Stimulated activated CD8-positive, alpha-beta memory T cell treated with anti-CD3 and anti-CD28 coated beads, Interleukin-2, amount 100 ng/mL, for 1 hour (primary cell): Measurements from ENCODE around the gene AP3D1.
A peak's percentile ranks its signal among the peaks of the same experiment; 100 is the strongest.

ENCODE experiments used
- DNase-seq, 2 donors: peaks; one replicate each; pipeline ENCODE4 v3.0.0-alpha.2; 2020; ENCODE audit warnings: low read depth in 2 of 2

AP3D1 gene

DNA sequence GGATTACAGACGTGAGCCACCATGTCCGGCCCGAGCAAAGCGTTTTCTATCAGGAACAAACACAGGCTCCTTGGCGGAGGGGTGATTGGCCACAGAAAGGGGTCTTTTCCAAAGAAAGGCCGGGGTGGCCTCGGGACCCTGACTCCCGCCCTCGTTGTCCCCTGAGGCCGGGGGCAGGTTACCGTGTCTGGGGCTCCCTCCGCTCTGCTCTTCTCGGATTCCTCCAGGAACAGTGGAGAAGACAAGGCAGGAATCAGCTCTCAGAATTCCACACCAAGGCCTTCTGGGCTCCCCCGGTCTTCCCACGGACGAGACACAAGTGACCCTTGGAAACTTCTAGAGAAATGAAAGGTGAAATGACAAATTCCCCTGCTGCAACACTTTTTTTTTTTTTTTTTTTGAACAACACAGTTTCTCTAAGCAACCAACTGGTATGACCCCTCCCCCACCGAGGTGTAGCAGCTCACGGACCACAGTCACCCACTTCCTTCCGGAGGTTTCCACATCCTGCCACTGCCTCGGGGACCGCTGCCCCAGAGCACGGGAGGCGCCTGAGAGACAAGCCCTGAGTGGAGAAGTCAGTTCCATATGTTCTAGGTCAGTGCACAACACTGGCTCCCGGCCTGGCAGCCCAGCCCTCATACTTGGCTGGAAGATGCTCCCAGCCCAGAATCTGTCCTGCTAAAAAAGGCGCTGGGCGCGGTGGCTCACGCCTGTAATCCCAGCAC lies 66.2 kb downstream of the AP3D1 start:
- DNase-seq = peak; percentile 88

DNA sequence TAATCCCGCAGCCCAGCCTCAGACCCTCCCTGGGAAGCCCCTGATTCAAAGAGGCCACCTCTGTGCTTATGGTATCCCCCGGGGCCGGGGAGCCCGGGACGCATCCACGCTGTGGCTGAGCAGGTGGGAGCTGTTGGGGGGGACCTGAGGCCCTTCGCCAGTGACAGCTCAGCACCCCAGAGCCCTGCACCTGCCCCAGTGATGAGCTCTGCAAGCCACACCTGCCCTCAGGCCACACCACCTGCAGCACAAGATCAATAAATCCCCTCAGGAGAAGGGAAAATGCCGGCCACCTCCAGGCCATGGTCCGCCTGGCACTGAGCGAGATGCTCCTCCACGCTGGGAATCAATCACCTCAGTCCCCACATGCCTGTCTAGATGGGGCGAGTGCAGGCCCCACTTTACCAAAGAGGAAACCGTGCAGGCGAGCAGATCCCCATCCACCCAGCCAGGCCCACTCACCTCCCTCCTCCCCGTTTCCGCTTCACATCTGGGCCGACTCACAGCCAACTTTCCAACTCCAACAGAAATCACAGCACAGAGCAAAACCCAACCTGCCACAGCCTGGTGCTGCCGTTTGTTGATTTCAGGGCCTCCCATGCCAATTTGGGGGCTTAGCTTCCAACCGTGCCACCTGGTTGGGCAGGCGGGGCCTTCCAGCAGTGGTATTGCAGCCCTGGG lies 68.1 kb downstream of the AP3D1 start:
- DNase-seq = peak in 1 of 2 donors; percentile 51

- no peak for DNase-seq
Measured at GRCh38 chr19:2081873-2082810, 69.2 kb downstream of the AP3D1 start.

GRCh38 chr19:2080336-2080988 lies 70.9 kb downstream of the AP3D1 start:
- DNase-seq = no peak

DNA sequence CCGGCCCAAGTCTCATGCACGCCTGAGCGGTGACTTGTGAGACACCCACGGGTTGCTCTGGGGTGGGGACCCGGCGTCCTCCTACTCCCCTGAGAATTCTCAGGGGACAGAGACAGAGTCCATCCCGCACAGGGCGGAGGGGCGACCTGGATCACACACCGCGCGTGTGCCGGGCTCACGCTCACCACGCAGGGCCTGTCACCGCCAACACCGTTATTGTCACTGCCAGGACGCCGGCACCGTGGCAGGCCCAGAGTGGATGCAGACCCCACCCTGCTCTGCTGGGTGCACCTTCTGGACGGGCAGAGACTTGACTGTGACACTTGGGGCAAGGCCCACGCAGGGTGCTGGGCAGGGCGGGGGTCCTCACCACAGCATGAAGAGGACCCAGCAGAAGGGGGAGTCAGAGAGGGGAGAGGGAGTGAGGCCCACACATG lies 71.5 kb downstream of the AP3D1 start:
- DNase-seq = no peak

DNA sequence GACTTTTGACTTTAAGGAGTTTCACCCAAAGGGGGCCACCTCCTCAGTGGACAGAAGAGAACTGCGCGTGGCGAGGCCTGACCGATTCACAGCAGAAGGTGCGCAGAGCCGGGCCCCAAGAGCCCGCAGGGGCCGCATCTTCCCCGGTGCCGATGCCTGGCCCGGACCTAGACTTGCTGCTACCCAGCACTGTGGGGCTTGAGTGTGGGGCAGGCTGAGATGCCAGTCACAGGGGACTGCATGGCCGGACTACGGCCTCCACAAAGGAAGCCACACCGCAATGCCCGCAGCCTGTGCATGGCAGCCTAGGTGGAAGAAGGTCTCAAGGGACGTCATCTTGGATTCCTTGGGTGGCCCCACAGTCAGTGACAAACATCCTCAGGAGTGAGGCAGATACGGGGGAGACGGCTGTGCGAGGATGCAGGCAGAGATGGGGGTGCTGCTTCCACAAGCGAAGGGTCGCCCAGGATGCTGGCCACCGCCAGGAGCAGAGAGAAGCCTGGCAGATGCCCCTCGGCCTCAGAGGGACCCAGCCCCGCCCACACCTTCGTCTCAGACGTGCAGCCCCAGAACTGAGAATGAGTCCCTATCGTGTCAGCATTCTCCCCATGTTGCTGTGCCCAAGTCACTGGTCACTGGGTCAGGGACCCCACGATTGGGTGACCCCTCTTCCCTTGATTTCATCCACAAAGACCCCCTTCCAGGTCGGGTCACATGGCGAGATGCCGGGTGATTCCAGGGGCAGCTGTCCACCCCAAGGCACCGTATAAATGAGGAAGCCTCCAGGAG lies 72.1 kb downstream of the AP3D1 start:
- DNase-seq = no peak

DNA sequence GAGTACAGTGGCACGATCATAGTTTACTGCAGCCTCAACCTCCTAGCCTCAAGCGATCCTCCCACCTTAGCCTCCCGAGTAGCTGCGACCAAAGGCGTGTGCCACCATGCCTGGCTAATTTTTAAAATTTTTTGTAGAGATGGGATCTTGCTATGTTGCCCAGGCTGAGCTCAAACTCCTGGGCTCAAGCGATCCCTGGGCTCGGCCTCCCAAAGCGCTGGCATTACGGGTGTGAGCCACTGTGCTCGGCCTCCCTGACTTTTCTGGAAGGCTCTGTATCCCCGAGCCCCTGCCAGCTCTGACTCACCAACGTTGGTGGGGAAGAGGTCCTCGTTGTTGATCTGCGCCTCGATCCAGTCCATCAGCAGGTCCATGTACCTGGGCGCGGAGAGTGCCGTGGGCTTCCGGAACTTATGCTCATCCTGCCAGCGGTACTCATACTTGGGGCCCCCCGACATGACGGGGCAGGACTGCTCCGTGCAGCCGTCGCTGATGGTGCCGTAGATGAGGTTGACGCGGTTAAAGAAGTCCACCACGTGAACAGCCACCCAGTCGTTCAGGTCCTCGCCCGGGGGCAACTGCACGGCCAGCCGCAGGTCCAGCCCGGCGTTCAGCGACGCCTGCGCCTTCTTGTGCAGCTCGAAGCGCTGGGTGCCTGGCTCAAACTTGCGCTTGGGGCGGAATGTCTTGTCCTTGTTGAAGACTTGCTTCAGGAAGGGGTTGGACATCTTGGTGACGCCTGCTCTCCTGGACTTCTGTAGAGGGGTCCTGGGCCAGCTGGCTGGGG lies 73.3 kb downstream of the AP3D1 start:
- no peak for DNase-seq

- no peak for DNase-seq
Measured at GRCh38 chr19:2077398-2077797, 74.0 kb downstream of the AP3D1 start.

- DNase-seq = no peak
Measured at GRCh38 chr19:2076526-2076944, 74.8 kb downstream of the AP3D1 start.

GRCh38 chr19:2072757-2073551 lies 78.4 kb downstream of the AP3D1 start:
- no peak for DNase-seq

DNA sequence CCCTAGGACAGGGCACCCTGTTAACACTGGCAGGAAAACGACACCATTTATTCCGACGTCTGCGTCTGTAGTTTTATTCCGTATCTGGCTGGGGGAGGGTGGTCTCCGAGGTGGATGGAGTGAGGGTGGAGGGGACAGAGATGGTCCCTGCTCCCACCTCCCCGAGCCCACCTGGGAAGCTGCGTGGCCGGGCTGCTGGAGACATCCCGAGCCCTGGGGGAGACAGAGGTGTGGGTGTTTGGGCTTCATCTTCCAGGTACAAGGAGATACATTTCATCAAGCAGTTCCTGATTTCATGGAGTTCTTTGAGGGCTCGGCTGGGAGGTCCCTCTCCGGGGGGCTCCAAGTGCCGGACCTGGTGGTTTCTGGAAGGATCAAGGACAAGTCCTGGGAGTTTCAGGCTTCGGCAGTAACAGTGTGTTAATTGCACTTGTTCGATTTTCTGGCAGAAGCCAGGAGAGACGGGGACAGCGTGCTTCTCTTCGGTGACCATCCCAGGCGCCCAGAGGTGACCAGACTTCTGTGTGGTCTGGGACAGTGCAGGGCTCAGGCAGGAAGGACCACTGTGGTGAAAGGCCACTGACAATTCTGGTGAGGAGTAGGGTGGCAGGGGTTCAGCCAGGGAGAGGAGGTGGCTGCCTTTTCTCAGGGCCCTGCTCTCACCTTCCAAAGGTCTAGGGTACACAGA lies 80.2 kb downstream of the AP3D1 start:
- no peak for DNase-seq

GRCh38 chr19:2070436-2070827 lies 80.9 kb downstream of the AP3D1 start:
- DNase-seq = no peak

GRCh38 chr19:2064788-2065524 lies 86.4 kb downstream of the AP3D1 start:
- DNase-seq = no peak

DNA sequence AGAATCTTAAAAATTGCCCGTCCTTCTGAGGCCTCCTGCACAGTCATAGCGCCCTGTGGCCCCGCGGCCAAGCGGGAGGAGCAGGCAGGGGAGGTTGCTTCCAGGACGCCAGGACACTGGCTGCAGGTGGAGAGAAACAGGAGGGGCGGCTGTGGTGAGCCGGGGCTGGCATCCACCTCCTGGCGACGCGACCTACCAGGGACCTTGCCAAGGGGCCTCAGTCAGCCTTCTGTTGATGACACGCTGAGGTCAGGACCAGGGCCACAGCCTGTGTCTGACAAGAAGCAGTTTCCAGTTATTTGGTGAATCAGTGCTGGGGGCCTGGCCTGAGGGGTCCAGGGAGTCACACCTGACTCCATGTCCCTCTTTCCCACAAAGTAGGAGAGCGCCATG lies 87.0 kb downstream of the AP3D1 start:
- DNase-seq = no peak

GRCh38 chr19:2063824-2064223 lies 87.5 kb downstream of the AP3D1 start:
- DNase-seq = no peak

DNA sequence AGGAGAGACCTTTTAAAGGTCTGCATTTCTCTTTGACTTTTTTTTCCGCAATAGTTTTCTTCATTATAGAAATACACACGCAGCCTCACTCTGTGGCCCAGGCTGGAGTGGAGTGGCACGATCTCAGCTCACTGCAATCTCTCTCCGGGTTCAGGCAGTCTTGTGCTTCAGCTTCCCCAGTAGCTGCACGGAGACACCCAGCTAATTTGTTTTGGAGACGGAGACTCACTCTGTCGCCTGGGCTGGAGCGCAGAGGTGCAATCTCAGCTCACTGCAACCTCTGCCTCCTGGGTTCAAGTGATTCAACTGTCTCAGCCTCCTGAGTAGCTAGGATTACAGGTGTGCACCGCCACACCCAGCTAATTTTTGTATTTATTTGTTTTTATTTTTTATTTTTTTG lies 88.6 kb downstream of the AP3D1 start:
- no peak for DNase-seq

GRCh38 chr19:2062389-2062729 lies 89.0 kb downstream of the AP3D1 start:
- no peak for DNase-seq
